ENCODE data around the gene CDKN2AIP. TPM values are rescaled to one million over a fixed set of nuclear protein-coding genes. Genes with fewer than 3 reads are reported as not detected.

Gene CDKN2AIP
- total and polyA plus RNA-seq, 2 of the 4 experiments (the other 2 are of a cell fraction): 11.0 to 16.8 TPM

GRCh38 chr4:183408796-183409195, 35.6 kb upstream of the CDKN2AIP start:
- Histone ChIP-seq H3K9me3 (ENCODE audit: control insufficient read depth, insufficient read depth, low read length) (no peaks in the 10 kb centered on the region), H3K9ac (ENCODE audit: low read depth, low read length) (no peak overlapping the region), H2AFZ (replicated peaks; ENCODE audit: low read length, poor library complexity) (no peak overlapping the region), H3K4me3 (ENCODE audit: insufficient read depth, low read depth, low read length) (no peak overlapping the region), H2BK15ac (ENCODE audit: low read depth, low read length) (no peak overlapping the region), H2BK5ac (ENCODE audit: low read depth, low read length, poor library complexity, severe bottlenecking) (no peak overlapping the region), H3K27ac (ENCODE audit: insufficient read depth, low read length) (no peak overlapping the region), H2BK20ac (ENCODE audit: low read depth, low read length) (no peak overlapping the region), H4K8ac (ENCODE audit: low read depth in 2 of 2, low read length in 2 of 2) (no peak overlapping the region), H3K27me3 (ENCODE audit: control insufficient read depth, insufficient read depth, low read length) (peaks cover 18% of the 10 kb centered on the region; the same call in 1 of the 2 replicates), H2AK5ac (ENCODE audit: low read depth, low read length) (no peak overlapping the region), H3K4ac (ENCODE audit: low read depth, low read length) (no peak overlapping the region), H2AK9ac (replicated peaks; ENCODE audit: low read depth, low read length, poor library complexity) (no peak overlapping the region), H3K56ac (ENCODE audit: extremely low read depth, insufficient read depth, low read length) (no peak overlapping the region), H3K18ac (ENCODE audit: low read depth, low read length) (no peak overlapping the region), H4K20me1 (ENCODE audit: insufficient read depth, low read length) (no peaks in the 10 kb centered on the region), H3K79me1 (ENCODE audit: low read depth in 1 of 2, low read length in 2 of 2) (no peaks in the 10 kb centered on the region), H4K91ac (ENCODE audit: insufficient read depth, low read depth, low read length) (no peak overlapping the region), H3K4me1 (ENCODE audit: control insufficient read depth, insufficient read depth, low read length) (no peaks in the 10 kb centered on the region), H3K23ac (ENCODE audit: low read depth, low read length) (no peak overlapping the region), H3K4me2 (ENCODE audit: low read depth, low read length) (no peak overlapping the region), H3K36me3 (ENCODE audit: control insufficient read depth, insufficient read depth, low read length) (no peaks in the 10 kb centered on the region), H3K14ac (replicated peaks; ENCODE audit: low read depth, low read length) (no peak overlapping the region), H2BK120ac (ENCODE audit: low read depth, low read length) (no peak overlapping the region), H3K9me1 (ENCODE audit: insufficient read depth, low read length) (no peaks in the 10 kb centered on the region), H4K5ac (ENCODE audit: low read depth, low read length) (no peak overlapping the region)
- in situ Hi-C loops (cut with MboI; ENCODE audit: low sequenced_read_pairs): loop anchor here (10.0 kb wide), 1 partner anchor 334 kb away; no protein-coding TSS in a partner anchor
- WGBS, 2 experiments (ENCODE audit: extremely low coverage in 2 of 2, insufficient read length in 1 of 2): 100% methylated on average over 2 of the region's 8 CpGs; no CpG with 5 or more reads in 1 of the 2 experiments
- dilution Hi-C loops (cut with HindIII; ENCODE audit: low sequenced_read_pairs, unreplicated experiment): no loop called here
- TF ChIP-seq, protein P1, sequence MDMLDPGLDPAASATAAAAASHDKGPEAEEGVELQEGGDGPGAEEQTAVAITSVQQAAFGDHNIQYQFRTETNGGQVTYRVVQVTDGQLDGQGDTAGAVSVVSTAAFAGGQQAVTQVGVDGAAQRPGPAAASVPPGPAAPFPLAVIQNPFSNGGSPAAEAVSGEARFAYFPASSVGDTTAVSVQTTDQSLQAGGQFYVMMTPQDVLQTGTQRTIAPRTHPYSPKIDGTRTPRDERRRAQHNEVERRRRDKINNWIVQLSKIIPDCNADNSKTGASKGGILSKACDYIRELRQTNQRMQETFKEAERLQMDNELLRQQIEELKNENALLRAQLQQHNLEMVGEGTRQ (IDR thresholded peaks at IDR 0.05; ENCODE audit: low read depth, low read length): no peak
- TF ChIP-seq RAD21 (IDR thresholded peaks at IDR 0.05; ENCODE audit: low read length) (no peak), RCOR1 (IDR thresholded peaks at IDR 0.05; ENCODE audit: insufficient replicate concordance, low read length) (no peak), CHD1 (IDR thresholded peaks at IDR 0.05; ENCODE audit: low read depth, low read length) (no peak), CEBPB (IDR thresholded peaks at IDR 0.05; ENCODE audit: low read depth, low read length) (no peak), ELK1 (IDR thresholded peaks at IDR 0.05; ENCODE audit: borderline replicate concordance, low read depth, low read length) (no peak), SMC3 (IDR thresholded peaks at IDR 0.05; ENCODE audit: low read depth, low read length) (no peak), FOS (IDR thresholded peaks at IDR 0.05; ENCODE audit: low read depth, low read length) (no peak), RFX5 (IDR thresholded peaks at IDR 0.05; ENCODE audit: low read depth, low read length) (no peak), POLR2A (IDR thresholded peaks at IDR 0.05; ENCODE audit: low read depth, low read length) (no peak), NFE2L2 (IDR thresholded peaks at IDR 0.05; ENCODE audit: low read depth, low read length) (no peak), MXI1 (IDR thresholded peaks at IDR 0.05; ENCODE audit: borderline replicate concordance, low read depth, low read length) (no peak), MAFK (IDR thresholded peaks at IDR 0.05; ENCODE audit: low read depth, low read length) (no peak), MAZ (IDR thresholded peaks at IDR 0.05; ENCODE audit: borderline replicate concordance, low read depth, low read length) (no peak), BHLHE40 (IDR thresholded peaks at IDR 0.05; ENCODE audit: low read depth, low read length) (no peak)
- TF ChIP-seq, protein P2, sequence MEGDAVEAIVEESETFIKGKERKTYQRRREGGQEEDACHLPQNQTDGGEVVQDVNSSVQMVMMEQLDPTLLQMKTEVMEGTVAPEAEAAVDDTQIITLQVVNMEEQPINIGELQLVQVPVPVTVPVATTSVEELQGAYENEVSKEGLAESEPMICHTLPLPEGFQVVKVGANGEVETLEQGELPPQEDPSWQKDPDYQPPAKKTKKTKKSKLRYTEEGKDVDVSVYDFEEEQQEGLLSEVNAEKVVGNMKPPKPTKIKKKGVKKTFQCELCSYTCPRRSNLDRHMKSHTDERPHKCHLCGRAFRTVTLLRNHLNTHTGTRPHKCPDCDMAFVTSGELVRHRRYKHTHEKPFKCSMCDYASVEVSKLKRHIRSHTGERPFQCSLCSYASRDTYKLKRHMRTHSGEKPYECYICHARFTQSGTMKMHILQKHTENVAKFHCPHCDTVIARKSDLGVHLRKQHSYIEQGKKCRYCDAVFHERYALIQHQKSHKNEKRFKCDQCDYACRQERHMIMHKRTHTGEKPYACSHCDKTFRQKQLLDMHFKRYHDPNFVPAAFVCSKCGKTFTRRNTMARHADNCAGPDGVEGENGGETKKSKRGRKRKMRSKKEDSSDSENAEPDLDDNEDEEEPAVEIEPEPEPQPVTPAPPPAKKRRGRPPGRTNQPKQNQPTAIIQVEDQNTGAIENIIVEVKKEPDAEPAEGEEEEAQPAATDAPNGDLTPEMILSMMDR (conservative IDR thresholded peaks at IDR 0.05; ENCODE audit: low read depth, low read length): no peak
- DNase-seq (no peak), ATAC-seq (ENCODE audit: low read depth) (no peak)
- ChIA-PET POLR2A (ENCODE audit: unreplicated experiment) (interaction anchor here (0.6 kb wide), 2 partner anchors 124 to 470 kb away, joined by 3 read pairs; no protein-coding TSS in a partner anchor), CTCF (no interaction called here)
- intact Hi-C loops (cut with micrococcal nuclease): loop anchor here (5.0 kb wide), 1 partner anchor 336 kb away; no protein-coding TSS in a partner anchor
- BruUV-seq (replicated peaks): no TSS peak

All from IMR-90 (cell line).